Mammary epithelial cell (primary cell): ENCODE measurements around the gene GPR132.

Experiments
- CTCF ChIP-seq, 2 donors: IDR thresholded peaks in 1 of 2; conservative IDR thresholded peaks in 1 of 2; 2 replicates each; pipeline ENCODE4 v1.5.1; 2011 to 2012; ENCODE audit warnings: inconsistent platforms in 2 of 2, low read length in 2 of 2, mild to moderate bottlenecking in 2 of 2, control low read depth in 1 of 2, low read depth in 1 of 2; ENCODE audit not compliant: insufficient read depth in 1 of 2; ENCODE audit errors: extremely low read depth in 1 of 2
- EZH2 ChIP-seq: IDR thresholded peaks from 2 replicates; pipeline ENCODE4 v1.6.1; 2012; ENCODE audit warnings: low read length, inconsistent platforms, borderline replicate concordance

GRCh38 chr14:105071326-105071725 is 6.1 kb upstream of the GPR132 start:
- TF ChIP-seq CTCF (conservative IDR thresholded peaks at IDR 0.05 in 1 of 2, IDR thresholded peaks at IDR 0.05 in 1 of 2; ENCODE audit: extremely low read depth in 1 of 2, insufficient read depth in 1 of 2, low read depth in 1 of 2, low read length in 2 of 2) = no peak
- TF ChIP-seq EZH2 = no peak
